ENCODE measurements around the gene MAD2L1BP.

DNA sequence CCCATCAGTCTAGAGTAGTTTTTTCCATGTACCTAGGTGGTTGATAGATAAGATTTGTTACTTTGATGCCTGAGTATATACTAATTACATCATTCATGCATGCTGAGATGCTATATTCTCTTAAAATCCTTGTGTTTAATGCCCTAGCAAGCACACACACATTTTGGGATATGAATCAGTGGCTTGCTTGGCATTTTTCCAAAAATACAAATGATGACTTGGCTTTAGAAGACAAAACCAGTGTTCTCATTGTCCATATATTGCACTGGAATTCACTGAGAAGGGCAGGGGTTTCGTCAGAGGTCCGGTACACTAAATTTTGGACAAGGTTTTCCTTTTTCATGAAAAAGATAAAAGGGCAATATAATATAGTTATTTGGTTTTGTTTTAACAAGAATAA lies 31.5 kb upstream of the MAD2L1BP start:
- TF ChIP-seq, protein P1, sequence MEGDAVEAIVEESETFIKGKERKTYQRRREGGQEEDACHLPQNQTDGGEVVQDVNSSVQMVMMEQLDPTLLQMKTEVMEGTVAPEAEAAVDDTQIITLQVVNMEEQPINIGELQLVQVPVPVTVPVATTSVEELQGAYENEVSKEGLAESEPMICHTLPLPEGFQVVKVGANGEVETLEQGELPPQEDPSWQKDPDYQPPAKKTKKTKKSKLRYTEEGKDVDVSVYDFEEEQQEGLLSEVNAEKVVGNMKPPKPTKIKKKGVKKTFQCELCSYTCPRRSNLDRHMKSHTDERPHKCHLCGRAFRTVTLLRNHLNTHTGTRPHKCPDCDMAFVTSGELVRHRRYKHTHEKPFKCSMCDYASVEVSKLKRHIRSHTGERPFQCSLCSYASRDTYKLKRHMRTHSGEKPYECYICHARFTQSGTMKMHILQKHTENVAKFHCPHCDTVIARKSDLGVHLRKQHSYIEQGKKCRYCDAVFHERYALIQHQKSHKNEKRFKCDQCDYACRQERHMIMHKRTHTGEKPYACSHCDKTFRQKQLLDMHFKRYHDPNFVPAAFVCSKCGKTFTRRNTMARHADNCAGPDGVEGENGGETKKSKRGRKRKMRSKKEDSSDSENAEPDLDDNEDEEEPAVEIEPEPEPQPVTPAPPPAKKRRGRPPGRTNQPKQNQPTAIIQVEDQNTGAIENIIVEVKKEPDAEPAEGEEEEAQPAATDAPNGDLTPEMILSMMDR (IDR thresholded peaks at IDR 0.05), result no peak
- no peak for TF ChIP-seq EP300 (IDR thresholded peaks at IDR 0.05; ENCODE audit: borderline replicate concordance in 1 of 2, low read depth in 1 of 2, low read length in 1 of 2)
- no peak for TF ChIP-seq RXRA (IDR thresholded peaks at IDR 0.05; ENCODE audit: borderline replicate concordance, low read depth)
- TF ChIP-seq RAD21 (IDR thresholded peaks at IDR 0.05; ENCODE audit: low read length), result no peak
- TF ChIP-seq JUND (IDR thresholded peaks at IDR 0.05), result peak; percentile 52

Measured in SK-N-SH (cell line).